HG03175 (cell line): ENCODE results near the gene ANKRD12.

Experiments used
- ATAC-seq: cut with Tn5 transposase; IDR thresholded peaks from one replicate; pipeline ENCODE4 v1.9.1; 2021; ENCODE audit warnings: mild to moderate bottlenecking, moderate library complexity; ENCODE audit not compliant: unreplicated experiment

ANKRD12 gene

GRCh38 chr18:9181275-9181674 is 44.7 kb downstream of the ANKRD12 start:
- ATAC-seq: no peak

GRCh38 chr18:9182852-9183399 is 46.3 kb downstream of the ANKRD12 start:
- no peak for ATAC-seq

- ATAC-seq: peak; percentile 28
These were observed 48.5 kb downstream of the ANKRD12 start for GRCh38 chr18:9184998-9185613.

- no peak for ATAC-seq
These were observed 52.0 kb downstream of the ANKRD12 start for GRCh38 chr18:9188359-9189231.

DNA sequence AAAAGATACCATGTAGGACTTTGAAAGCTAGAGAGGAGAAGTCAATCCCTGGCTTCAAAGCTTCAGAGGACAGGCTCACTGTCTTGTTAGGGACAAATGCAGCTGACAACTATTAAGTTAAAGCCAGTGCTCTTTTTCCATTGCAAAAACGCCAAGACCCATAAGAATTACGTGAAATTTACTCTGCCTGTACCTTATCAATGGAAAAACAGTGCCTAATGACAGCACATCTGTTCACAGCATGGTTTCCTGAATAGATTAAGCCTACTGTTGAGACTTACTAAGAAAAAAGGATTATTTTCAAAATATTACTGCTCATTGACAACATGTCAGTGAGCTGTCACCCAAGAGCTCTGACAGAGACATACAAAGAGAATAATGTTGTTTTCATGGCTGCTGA is 52.9 kb downstream of the ANKRD12 start:
- ATAC-seq: no peak

DNA sequence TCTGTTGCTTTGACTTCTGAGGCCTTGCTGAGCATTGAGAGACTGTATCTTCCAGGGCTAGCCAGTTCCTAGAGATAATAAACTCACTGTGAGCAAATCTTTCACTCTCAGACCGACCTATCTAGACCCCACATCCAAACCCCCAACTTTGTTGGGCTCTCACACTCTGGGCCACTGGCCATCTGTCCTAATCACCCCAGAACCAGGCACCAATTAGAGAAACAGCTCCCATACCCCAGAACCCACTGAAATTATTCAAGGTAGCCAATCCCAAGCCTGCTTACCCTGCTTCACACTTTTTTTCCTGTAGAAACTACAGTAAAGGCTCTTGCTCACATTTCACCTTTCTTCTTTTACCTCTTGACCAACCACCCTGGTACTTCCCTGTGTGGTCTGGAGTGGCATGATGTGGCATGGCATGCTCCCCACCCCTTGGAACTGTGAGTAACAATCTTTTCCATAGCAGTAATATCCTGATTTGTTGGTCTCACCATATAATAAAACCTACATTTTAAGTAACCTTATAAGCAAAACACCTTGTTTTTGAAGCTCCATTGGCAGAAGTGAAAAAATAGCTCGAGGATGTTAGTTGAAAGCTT is 55.2 kb downstream of the ANKRD12 start:
- ATAC-seq: no peak

GRCh38 chr18:9193031-9193430 is 56.5 kb downstream of the ANKRD12 start:
- no peak for ATAC-seq

GRCh38 chr18:9196568-9196967 is 60.0 kb downstream of the ANKRD12 start:
- ATAC-seq: no peak

DNA sequence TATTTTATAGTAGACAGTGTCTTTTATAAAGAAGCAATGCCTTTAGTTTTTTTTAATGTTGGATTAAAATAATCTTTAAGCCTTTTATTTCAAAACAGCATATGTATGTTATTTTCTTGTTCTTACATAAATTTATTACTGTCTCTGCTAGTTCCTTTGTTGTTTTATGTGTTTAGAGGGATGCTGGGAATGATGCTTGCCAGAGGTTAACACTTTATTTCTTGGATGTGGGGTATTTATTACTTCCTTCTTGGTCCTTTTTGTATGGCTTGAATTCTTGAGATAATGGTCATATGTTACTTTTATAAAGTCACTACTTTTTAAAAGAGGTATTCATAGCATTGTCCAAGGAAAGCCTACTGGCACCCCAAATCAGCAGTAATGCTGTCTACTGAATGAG is 63.1 kb downstream of the ANKRD12 start:
- no peak for ATAC-seq

DNA sequence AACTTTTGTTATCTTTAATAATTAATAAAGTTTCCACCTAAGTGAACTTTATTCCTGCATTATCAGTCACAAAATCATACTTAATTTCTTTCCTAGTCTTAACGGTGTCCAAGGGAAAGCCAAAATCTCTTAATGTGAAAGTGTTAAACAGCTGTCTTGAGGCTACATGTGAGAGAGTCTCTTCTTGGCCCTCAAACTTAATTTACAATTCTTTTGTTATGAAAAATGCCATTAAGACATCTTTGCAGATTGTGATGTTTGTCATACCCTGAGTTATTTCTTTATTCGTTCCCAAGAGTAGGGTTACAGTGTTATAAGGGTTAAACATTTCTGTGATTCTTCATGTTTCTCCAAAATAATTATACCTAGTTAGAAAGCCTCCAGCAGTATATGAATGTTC is 64.6 kb downstream of the ANKRD12 start:
- no peak for ATAC-seq

DNA sequence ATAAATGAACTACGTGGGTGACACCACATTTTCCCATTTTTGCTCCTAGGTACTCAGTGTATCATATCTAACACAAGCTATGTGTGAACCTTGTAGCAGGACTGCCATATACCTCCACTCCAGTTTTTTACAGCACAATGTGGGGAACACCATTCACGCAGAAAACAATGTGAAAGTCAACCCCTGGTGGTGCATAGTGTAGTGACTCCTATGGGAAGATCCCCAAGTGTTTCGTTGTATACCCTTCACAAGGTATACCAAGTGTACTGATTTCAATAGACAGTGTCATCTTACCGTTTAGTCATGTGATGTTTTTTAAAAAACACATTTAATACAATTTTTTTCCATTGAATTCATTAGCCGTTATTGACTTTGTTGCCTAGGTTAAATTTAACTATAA is 68.1 kb downstream of the ANKRD12 start:
- ATAC-seq: no peak

DNA sequence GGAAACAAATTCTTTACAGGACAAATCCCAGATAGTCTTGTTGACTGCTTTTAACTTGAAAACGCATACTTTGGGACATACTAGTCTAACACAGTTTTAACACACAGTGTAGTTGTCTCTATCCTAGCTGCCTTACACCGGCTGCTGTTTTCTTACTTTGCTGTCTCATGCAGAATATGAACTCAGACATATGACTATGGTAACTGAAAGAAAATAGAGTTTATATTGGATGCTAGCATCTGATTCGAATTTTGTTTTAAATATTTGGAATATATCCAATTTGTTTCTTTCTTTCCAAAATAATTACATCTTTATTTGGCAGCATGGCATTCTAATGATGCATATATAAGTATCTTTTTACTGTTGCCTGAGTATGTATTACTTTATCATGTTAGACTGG is 69.8 kb downstream of the ANKRD12 start:
- ATAC-seq: no peak

GRCh38 chr18:9209279-9209678 is 72.7 kb downstream of the ANKRD12 start:
- no peak for ATAC-seq

DNA sequence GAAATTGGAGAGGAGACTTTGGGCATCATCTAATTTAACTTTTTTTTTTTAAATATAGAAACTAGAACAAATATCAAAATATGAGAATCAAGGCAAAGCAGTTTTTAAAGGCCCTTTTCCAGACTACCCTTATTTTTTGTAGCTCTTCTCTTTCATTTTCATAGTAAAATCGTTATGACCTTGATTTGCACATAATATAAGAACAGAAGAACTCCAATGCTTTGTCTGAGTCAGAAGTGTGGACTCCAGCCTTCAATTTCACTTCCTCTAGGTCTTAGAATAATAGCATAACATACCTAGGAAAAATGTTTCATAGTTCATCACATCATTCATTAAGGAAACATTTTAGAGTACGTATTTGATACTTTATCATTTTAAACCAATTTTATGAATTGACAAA is 74.4 kb downstream of the ANKRD12 start:
- ATAC-seq: no peak

DNA sequence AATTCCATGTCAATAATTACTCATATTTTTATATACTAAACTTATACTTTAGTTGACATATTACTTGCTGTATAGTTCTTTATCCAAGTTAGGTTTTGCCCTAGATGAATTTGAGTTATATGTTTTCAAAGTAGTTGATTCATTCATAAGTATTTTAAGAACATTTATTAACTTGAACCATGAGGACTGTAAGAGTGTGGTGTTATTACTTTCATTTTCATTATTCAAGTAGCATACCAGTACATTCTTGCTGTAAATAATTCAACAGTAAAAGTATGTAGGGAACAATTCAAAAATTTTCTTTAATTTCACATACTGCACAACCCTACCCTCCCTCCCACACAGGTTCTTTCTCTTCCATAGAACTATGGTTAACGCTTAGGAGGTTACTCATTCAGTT is 75.4 kb downstream of the ANKRD12 start:
- ATAC-seq: peak; percentile 65

DNA sequence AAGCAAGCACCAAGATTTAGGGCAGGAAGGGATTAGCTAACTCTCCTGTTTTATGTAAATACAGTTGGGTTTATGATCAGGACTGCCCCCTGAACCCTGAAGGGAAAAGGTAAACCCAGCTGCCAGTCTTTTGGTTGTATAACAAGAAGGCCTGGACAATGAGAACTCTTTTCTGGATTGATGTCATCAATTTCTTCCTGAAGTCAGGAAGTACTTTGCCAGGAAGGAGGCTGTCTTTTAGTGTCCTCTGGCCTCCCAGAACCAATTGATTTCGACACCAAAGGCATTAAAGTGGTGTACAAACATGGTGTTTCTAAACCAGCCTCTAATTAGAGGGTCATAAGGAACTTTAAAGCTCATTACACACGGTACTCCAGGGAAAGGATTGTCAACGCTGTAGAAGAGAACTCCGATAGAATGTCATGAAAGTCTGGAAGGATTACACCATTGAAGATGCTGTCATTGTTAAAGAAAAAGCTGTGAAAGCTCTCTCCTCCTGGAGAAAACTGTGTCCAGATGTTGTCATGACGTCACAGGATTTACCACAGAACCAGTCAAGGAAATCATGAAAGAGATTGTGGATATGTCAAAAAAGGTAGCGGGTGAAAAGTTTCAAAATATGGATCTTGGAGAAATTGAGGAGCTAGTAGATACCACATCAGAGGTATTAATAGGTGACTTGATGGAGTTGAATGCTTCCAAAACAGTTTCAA is 78.8 kb downstream of the ANKRD12 start:
- ATAC-seq: no peak

DNA sequence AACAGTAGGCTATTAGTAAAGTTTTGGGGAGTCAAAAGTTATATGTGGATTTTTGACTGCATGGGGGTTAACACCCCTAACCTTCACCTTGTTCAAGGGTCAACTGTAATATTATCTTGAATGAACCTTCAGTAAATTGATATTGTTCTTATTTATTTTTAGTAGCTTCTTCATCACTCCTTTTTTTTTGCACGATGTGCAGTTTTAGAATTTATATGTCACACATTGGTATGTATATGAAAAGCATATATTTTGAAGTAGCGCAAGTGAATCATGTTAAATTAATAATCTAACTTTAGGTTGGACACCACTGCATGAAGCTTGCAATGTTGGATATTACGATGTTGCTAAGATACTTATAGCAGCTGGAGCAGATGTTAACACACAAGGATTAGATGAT is 79.9 kb downstream of the ANKRD12 start:
- no peak for ATAC-seq

GRCh38 chr18:9217743-9218451 is 81.3 kb downstream of the ANKRD12 start:
- ATAC-seq: no peak

DNA sequence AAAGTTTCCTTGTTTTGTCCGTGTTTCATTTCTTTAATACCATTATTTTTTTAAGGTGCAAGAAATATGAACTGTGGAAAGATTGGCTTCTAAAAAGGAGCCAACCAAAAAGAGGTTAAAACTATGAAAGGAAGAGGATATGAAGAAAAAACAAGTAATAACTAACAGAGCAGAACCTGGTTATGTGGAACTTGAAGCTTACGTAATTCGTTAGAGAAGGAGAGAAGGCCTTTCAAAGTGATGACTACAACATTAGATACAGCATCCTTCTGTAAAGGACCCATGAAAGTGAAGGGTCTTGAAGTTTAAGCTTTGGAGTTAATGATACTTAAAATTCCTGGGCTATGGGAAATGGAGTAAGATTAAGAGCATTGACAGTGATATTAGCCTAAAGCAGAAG is 84.5 kb downstream of the ANKRD12 start:
- ATAC-seq: no peak

DNA sequence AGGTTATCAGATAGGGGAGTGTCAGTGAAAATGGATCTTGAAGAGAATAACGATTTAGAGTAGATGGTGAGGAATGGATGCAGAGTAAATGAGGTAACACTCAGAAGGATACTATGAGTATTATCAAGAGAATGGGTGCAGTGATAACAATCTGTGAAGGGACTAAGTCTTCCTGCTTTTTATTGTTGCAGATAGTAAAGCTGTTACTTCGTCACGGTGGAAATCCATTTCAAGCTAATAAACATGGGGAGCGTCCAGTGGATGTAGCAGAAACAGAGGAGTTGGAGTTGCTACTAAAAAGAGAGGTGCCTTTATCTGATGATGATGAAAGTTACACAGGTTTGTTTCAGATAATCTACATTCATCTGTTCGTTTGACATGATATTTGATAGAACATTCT is 85.1 kb downstream of the ANKRD12 start:
- ATAC-seq: no peak

GRCh38 chr18:9223356-9223755 is 86.8 kb downstream of the ANKRD12 start:
- no peak for ATAC-seq
